LHCN-M2 (cell line): ENCODE measurements around the gene MAPKAPK2. TPM values are rescaled to one million over a fixed set of nuclear protein-coding genes. Genes with fewer than 3 reads are reported as not detected.

ENCODE experiments used
- DNase-seq: peaks from one replicate; pipeline ENCODE4 v3.0.0-alpha.2; 2012; ENCODE audit warnings: low read depth
- total RNA-seq: library from RNA; depleted of rRNA; stranded (reverse); fragments of >200 nt; gene quantifications from 2 replicates; pipeline ENCODE4 v1.2.3, GENCODE V29; 2014

The MAPKAPK2 gene
- total RNA-seq, 1 experiment from 2014 or later, result 49.4 TPM

GRCh38 chr1:206682111-206682510 is 2.6 kb upstream of the MAPKAPK2 start:
- no peak for DNase-seq

- no peak for DNase-seq
These were observed 1.4 kb upstream of the MAPKAPK2 start for GRCh38 chr1:206683313-206683712.

GRCh38 chr1:206684003-206684402 is 702 bp upstream of the MAPKAPK2 start:
- DNase-seq, result no peak

GRCh38 chr1:206685334-206685768 is 646 bp downstream of the MAPKAPK2 start:
- peak; percentile 35 for DNase-seq

- DNase-seq, result peak; percentile 82
These were observed 1.2 kb downstream of the MAPKAPK2 start for GRCh38 chr1:206685769-206686477.

- DNase-seq, result no peak
These were observed 2.0 kb downstream of the MAPKAPK2 start for GRCh38 chr1:206686478-206687249.

- DNase-seq, result no peak
These were observed 2.7 kb downstream of the MAPKAPK2 start for GRCh38 chr1:206687251-206687914.

GRCh38 chr1:206687915-206688442 is 3.3 kb downstream of the MAPKAPK2 start:
- DNase-seq, result peak; percentile 60

- DNase-seq, result no peak
These were observed 5.8 kb downstream of the MAPKAPK2 start for GRCh38 chr1:206690516-206690915.

- DNase-seq, result peak; percentile 84
These were observed 6.9 kb downstream of the MAPKAPK2 start for GRCh38 chr1:206691604-206692003.

GRCh38 chr1:206693029-206693428 is 8.3 kb downstream of the MAPKAPK2 start:
- DNase-seq, result peak; percentile 78

- DNase-seq, result peak; percentile 51
These were observed 8.9 kb downstream of the MAPKAPK2 start for GRCh38 chr1:206693592-206693991.

GRCh38 chr1:206694171-206695124 is 9.7 kb downstream of the MAPKAPK2 start:
- DNase-seq, result no peak

- no peak for DNase-seq
These were observed 11.0 kb downstream of the MAPKAPK2 start for GRCh38 chr1:206695733-206696132.

GRCh38 chr1:206696812-206697585 is 12.3 kb downstream of the MAPKAPK2 start:
- DNase-seq, result no peak

GRCh38 chr1:206698011-206698410 is 13.3 kb downstream of the MAPKAPK2 start:
- no peak for DNase-seq

- no peak for DNase-seq
These were observed 14.4 kb downstream of the MAPKAPK2 start for GRCh38 chr1:206699000-206699586.

GRCh38 chr1:206699626-206700025 is 14.9 kb downstream of the MAPKAPK2 start:
- peak; percentile 49 for DNase-seq

GRCh38 chr1:206700445-206701036 is 15.8 kb downstream of the MAPKAPK2 start:
- DNase-seq, result peak; percentile 89
